Ishikawa (cell line): Measurements from ENCODE around the gene ATF5.

Source experiments
- CEBPB ChIP-seq: IDR thresholded peaks from 2 replicates; pipeline ENCODE4 v1.6.1; 2012
- CREB1 ChIP-seq: IDR thresholded peaks from 2 replicates; pipeline ENCODE4 v1.6.1; 2012; ENCODE audit warnings: low read depth
- EGR1 ChIP-seq: IDR thresholded peaks from 2 replicates; pipeline ENCODE4 v1.6.1; 2012
- EP300 ChIP-seq: IDR thresholded peaks from 2 replicates; pipeline ENCODE4 v1.6.1; 2012; ENCODE audit warnings: borderline replicate concordance
- RAD21 ChIP-seq: IDR thresholded peaks from 2 replicates; pipeline ENCODE4 v1.6.1; 2012; ENCODE audit warnings: low read depth
- TAF1 ChIP-seq: IDR thresholded peaks from 2 replicates; pipeline ENCODE4 v1.6.1; 2012; ENCODE audit warnings: low read depth, mild to moderate bottlenecking
- TCF12 ChIP-seq: IDR thresholded peaks from 2 replicates; pipeline ENCODE4 v1.6.1; 2012; ENCODE audit warnings: low read depth
- YY1 ChIP-seq: IDR thresholded peaks from 2 replicates; pipeline ENCODE4 v1.6.1; 2012; ENCODE audit warnings: low read depth
- ZBTB7A ChIP-seq: IDR thresholded peaks from 2 replicates; pipeline ENCODE4 v1.6.1; 2012; ENCODE audit warnings: low read depth
- TF ChIP-seq, protein P1 (sequence below): IDR thresholded peaks from 2 replicates; pipeline ENCODE4 v1.6.1; 2012
- TF ChIP-seq, protein P2 (sequence below): IDR thresholded peaks from 2 replicates; pipeline ENCODE4 v1.6.1; 2012
- TF ChIP-seq, protein P3 (sequence below): IDR thresholded peaks from 2 replicates; pipeline ENCODE4 v1.6.1; 2012; ENCODE audit warnings: low read depth, mild to moderate bottlenecking

DNA sequence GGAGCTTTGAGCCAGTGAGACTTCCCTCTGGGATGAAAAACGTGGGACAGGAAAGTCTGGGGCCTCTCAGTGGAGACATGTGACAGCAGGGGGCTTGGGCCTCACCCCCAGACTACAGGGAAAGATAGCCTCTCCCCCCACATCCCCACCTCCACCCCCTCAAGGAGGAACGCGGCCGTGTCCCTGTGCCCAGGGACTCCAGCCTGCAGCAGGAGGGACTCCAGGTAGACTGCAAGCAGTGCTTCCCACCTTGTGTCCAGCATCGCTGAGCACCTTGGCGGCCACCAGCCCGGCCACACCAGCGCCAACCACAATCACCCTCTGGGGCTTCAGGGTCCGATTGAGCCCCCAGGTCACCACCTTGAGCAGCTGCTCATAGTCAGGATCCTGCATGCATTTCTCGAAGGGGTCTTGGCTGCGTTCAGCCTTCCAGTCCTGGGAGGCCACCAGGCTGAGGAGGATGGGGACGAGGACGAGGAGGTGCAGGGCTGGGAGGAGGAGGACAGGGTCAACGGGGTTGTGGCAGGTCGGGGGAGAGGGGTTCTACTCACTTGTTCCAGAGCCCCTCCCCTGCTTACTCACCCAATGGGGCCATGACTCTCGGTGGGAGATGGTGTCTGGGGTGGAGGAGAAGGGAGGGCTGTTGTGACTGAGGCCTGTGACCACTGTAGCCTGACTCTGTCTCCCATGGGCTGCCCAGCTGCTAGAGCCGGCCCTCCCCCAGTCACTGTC is 33.3 kb upstream of the ATF5 start:
- no peak for TF ChIP-seq CREB1
- TF ChIP-seq, protein P1, sequence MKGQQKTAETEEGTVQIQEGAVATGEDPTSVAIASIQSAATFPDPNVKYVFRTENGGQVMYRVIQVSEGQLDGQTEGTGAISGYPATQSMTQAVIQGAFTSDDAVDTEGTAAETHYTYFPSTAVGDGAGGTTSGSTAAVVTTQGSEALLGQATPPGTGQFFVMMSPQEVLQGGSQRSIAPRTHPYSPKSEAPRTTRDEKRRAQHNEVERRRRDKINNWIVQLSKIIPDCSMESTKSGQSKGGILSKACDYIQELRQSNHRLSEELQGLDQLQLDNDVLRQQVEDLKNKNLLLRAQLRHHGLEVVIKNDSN: no peak
- TF ChIP-seq YY1: no peak
- no peak for TF ChIP-seq TCF12
- TF ChIP-seq TAF1: no peak
- TF ChIP-seq, protein P2, sequence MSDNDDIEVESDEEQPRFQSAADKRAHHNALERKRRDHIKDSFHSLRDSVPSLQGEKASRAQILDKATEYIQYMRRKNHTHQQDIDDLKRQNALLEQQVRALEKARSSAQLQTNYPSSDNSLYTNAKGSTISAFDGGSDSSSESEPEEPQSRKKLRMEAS: no peak
- TF ChIP-seq CEBPB: no peak
- TF ChIP-seq, protein P3, sequence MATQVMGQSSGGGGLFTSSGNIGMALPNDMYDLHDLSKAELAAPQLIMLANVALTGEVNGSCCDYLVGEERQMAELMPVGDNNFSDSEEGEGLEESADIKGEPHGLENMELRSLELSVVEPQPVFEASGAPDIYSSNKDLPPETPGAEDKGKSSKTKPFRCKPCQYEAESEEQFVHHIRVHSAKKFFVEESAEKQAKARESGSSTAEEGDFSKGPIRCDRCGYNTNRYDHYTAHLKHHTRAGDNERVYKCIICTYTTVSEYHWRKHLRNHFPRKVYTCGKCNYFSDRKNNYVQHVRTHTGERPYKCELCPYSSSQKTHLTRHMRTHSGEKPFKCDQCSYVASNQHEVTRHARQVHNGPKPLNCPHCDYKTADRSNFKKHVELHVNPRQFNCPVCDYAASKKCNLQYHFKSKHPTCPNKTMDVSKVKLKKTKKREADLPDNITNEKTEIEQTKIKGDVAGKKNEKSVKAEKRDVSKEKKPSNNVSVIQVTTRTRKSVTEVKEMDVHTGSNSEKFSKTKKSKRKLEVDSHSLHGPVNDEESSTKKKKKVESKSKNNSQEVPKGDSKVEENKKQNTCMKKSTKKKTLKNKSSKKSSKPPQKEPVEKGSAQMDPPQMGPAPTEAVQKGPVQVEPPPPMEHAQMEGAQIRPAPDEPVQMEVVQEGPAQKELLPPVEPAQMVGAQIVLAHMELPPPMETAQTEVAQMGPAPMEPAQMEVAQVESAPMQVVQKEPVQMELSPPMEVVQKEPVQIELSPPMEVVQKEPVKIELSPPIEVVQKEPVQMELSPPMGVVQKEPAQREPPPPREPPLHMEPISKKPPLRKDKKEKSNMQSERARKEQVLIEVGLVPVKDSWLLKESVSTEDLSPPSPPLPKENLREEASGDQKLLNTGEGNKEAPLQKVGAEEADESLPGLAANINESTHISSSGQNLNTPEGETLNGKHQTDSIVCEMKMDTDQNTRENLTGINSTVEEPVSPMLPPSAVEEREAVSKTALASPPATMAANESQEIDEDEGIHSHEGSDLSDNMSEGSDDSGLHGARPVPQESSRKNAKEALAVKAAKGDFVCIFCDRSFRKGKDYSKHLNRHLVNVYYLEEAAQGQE: no peak
- TF ChIP-seq EP300: no peak
- no peak for TF ChIP-seq EGR1
- no peak for TF ChIP-seq RAD21
- no peak for TF ChIP-seq ZBTB7A
